Spleen (tissue), 7 donors: ENCODE results near the gene EEF1AKMT4.

Source experiments
- POLR2A ChIP-seq, 3 donors: fragments of 450-650 bp; IDR thresholded peaks; one replicate each; pipeline ENCODE4 v1.5.1; 2017; ENCODE audit warnings: antibody characterized with exemption in 3 of 3, mild to moderate bottlenecking in 1 of 3
- TF ChIP-seq, protein P1 (sequence below), 11 experiments: fragments of 200-600 bp in 7 of 11; fragments of 450-650 bp in 4 of 11; sonication (generic) in 4 of 11; IDR thresholded peaks in 8 of 11; conservative IDR thresholded peaks in 3 of 11; 1 replicate in 7 of 11; 2 replicates in 4 of 11; pipeline versions ENCODE4 v1.4.0 to v1.8.0; 2016 to 2021; ENCODE audit warnings: antibody characterized with exemption in 11 of 11, inconsistent platforms in 4 of 11, mild to moderate bottlenecking in 1 of 11
- donor health status: DM: no; HTN: no; CAD: no; lungs with moderate emphysema.
- donor health status: DM: no; HTN: no; CAD: no.
- donor health status: DM: no; HTN: no; CAD: no.

- TF ChIP-seq, protein P1, sequence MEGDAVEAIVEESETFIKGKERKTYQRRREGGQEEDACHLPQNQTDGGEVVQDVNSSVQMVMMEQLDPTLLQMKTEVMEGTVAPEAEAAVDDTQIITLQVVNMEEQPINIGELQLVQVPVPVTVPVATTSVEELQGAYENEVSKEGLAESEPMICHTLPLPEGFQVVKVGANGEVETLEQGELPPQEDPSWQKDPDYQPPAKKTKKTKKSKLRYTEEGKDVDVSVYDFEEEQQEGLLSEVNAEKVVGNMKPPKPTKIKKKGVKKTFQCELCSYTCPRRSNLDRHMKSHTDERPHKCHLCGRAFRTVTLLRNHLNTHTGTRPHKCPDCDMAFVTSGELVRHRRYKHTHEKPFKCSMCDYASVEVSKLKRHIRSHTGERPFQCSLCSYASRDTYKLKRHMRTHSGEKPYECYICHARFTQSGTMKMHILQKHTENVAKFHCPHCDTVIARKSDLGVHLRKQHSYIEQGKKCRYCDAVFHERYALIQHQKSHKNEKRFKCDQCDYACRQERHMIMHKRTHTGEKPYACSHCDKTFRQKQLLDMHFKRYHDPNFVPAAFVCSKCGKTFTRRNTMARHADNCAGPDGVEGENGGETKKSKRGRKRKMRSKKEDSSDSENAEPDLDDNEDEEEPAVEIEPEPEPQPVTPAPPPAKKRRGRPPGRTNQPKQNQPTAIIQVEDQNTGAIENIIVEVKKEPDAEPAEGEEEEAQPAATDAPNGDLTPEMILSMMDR (IDR thresholded peaks at IDR 0.05 in 8 of 11, conservative IDR thresholded peaks at IDR 0.05 in 3 of 11), result peak in 2 of 11 experiments; percentile 6 to 25
- no peak for TF ChIP-seq POLR2A (IDR thresholded peaks at IDR 0.05)
Measured at GRCh38 chr3:184305577-184305976, 56.1 kb downstream of the EEF1AKMT4 start.
